Ovary (tissue), 3 donors: Measurements from ENCODE around the gene MOV10.

Source experiments
- CTCF ChIP-seq, 3 donors: fragments of 450-650 bp in 2 of 3; fragments of 200-600 bp in 1 of 3; IDR thresholded peaks; one replicate each; pipeline versions ENCODE4 v1.5.1 to v1.8.0; 2016 to 2022; ENCODE audit warnings: antibody characterized with exemption in 3 of 3, mild to moderate bottlenecking in 1 of 3
- EP300 ChIP-seq: sonication (generic); formaldehyde crosslinking; IDR thresholded peaks from one replicate; pipeline ENCODE4 v1.6.1; 2017; ENCODE audit warnings: antibody characterized with exemption
- donor health status: DM: no; HTN: no; CAD: no.

GRCh38 chr1:112710586-112710985 lies 36.1 kb downstream of the MOV10 start:
- no peak for TF ChIP-seq CTCF (IDR thresholded peaks at IDR 0.05)
- TF ChIP-seq EP300 = no peak
